Stimulated activated CD8-positive, alpha-beta memory T cell treated with anti-CD3 and anti-CD28 coated beads, Interleukin-15, amount 100 ng/mL, for 1 hour (primary cell): ENCODE measurements around the gene GALNT18.
"Not testable (repeated sequence)": the region's sequence is repeated elsewhere in the genome, so short reads cannot be mapped to it uniquely, and the experiment has no call there.

ENCODE experiments used
- DNase-seq: peaks from one replicate; pipeline ENCODE4 v3.0.0-alpha.2; 2020; ENCODE audit warnings: low read depth

Gene GALNT18

DNA sequence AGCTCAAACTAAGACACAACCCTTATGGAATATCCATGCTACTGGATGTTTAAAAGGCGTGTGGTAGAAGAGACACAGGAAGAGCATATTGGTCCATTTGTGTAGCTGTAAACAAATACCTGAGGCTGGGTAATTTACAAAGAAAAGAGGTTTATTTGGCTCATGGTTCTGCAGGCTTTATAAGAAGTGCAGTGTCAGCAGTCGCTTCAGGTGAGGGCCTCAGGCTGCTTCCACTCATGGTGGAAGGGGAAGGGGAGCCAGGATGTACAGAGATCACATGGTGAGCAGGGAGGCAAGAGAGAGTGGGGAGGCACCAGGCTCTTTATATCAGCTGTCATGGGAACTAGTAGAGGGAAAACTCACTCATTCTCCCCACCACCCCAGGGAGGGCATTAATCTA is 237.0 kb downstream of the GALNT18 start:
- no peak for DNase-seq

GRCh38 chr11:11383995-11384394 is 237.8 kb downstream of the GALNT18 start:
- no peak for DNase-seq

- no peak for DNase-seq
These were observed 238.8 kb downstream of the GALNT18 start for GRCh38 chr11:11382858-11383532.

DNA sequence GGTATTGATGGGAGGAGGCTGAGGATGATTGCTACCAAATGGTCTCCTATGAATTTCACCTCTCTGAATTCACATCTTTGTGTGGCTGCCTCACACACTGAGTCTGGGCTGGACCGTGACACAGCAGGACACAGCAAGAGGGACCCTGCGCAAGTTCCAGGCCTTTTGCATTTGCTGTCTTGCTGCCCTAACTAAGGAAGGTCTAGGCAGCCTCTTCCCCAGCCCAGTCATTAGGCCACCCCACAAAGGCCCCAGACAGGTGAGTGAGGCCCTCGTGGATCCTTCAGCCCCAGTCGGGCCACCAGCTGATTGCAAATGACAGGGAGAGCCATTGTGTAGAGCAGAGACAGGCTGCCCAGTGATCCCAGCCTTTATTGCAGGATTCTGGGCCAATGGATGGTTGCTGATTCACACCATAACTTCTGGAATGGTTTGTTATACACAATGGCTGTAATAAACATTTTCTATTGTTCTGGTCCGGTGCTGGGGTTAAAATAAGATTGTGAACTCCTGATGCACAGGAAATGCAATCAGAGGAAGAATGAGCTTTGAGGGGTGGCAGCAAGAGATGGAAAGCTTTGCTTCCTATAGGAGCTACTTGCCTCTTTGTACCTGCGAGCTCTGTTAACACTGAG is 240.2 kb downstream of the GALNT18 start:
- no peak for DNase-seq

GRCh38 chr11:11380883-11381282 is 240.9 kb downstream of the GALNT18 start:
- no peak for DNase-seq

DNA sequence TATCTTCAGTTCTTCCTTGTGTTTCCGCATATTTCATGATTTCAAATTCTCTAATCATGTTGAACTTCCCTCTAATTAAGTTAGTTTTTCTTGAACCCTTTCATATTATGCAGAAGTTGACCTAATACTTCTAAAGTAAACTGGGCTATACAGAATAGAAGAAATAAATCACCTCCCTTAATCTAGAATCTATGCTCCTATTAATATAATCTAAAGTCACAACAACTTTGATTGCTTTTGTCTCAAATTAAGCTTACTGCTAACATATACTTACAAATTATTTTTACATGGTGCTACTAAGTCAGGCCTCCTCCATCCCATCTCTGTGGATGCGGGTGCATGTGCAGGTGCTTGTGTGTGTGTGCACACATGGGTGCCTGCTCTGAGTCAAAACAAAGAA is 241.5 kb downstream of the GALNT18 start:
- DNase-seq = no peak

DNA sequence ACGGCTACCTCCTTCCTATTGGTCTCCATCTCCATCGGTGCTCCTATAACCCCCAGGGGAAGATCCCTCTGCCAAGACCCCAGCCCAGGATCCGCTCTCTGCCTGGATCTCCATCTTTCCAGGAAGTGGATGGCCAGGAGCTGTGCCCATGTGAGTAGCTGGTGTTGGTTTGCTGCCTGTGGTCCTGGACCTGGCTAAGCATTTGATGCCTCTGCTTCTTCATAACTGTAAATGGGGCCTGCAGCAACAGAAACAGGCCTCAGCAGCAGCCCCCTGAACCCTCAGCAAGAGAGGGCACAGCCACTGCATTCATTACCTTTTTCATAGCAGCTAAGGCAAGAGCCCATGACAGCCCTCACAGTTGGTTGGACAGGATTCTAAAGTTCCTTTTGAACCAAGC is 242.1 kb downstream of the GALNT18 start:
- no peak for DNase-seq

GRCh38 chr11:11378184-11378940 is 243.4 kb downstream of the GALNT18 start:
- DNase-seq = no peak

DNA sequence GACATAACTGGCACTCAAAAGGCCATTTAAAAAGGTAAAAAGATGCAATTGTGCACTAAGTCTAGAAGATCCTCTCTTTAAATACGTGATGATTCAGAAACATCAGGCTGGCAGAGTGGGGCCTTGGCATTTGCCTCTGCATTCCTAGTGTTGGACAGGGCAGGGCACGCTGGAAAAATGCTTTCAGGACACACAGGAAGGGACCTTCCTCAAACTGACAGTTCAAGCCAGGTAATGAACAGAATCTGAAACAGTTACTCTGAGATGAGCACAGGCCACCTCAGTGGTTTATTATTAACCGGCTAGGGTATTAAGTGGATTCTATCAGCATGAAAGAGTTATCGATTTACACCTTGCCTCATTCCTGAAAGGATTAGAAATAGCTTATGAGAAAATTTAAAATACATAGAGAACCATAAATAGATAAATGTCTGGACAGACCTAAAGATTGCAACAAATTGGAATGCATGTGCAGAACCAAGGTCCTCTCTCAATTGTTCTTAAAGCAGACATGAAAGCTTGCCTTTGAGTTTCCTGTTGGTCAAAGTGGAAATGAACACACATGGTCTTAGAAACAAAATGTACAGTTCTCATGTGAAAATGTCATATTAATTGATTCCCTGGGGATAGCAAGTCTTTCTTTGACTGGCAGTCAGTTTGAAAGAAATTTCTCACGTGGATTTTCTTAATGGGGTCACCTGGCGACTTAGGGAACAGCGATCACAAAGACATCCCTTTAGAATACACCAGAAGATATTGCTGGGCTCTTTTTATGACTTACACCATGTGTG is 247.3 kb downstream of the GALNT18 start:
- DNase-seq = no peak

DNA sequence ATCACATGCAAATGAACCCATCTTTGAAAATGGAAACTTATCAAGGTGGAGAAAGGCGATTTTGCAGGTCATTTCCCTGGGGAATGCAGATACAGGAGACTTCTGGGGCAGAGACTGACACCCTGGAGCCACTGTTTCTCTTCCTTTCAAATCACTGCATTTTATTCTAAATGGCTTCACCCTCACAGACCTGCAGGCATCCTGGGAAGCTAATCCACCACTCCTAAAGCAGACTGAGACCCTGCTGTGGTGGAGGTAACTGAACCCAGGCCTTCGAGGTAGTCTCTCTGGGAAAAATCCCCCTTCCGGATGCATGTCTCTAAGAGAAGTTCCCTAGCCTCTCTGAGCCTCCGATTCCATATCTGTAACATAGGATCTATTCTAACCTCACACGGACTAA is 247.9 kb downstream of the GALNT18 start:
- no peak for DNase-seq

GRCh38 chr11:11372461-11372860 is 249.3 kb downstream of the GALNT18 start:
- DNase-seq = no peak

GRCh38 chr11:11370962-11371303 is 250.9 kb downstream of the GALNT18 start:
- no peak for DNase-seq

DNA sequence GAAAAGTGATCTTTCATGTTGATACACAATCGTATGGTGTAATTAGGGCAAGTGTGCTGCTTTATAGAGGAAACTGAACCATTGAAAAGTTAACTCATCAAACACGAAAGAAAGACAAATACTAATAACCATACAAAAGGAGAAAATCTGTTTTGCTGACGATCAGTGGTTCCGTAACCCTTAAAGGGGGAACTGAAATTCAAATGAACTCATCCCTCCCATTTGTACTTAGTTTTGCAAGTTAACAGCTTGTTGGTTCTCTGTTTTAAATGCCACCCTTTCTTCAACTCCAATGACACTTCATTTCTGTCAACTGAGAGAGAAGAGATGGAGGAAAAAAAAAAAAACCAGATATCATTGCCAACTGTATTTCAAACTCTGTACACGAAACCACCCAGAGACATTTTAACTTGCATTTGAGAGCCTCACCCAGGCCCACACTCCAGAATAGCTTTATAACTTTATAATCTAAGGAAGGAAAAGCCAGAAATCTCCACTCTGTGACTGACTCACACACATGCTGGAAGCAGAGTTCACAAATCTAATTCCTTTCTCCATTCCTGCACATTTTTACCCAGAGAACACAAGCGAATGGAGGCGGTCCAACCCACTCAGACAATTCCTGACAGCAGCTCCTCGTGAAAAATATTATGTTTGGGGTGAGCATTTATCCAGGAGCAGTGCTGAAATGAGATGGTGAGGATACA is 251.4 kb downstream of the GALNT18 start:
- no peak for DNase-seq

DNA sequence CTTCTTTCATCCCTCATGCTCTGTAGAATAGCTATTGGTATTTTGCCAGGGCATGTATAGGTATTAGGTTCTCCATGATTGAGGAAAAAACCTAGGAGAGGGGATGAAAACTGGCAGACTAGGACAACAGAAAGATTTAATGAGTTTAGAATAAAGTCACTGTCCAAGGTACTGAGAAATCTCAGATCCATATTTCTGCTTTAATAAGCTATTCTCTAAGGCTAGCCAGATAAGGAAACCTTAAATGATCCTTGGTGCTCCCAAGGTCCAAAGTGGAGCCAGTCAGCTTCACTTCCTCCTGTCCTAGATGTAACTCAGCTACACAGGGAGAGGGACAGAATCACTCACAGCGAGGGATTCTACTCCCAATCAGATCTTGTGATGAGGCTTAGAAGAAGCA is 255.0 kb downstream of the GALNT18 start:
- DNase-seq = no peak

DNA sequence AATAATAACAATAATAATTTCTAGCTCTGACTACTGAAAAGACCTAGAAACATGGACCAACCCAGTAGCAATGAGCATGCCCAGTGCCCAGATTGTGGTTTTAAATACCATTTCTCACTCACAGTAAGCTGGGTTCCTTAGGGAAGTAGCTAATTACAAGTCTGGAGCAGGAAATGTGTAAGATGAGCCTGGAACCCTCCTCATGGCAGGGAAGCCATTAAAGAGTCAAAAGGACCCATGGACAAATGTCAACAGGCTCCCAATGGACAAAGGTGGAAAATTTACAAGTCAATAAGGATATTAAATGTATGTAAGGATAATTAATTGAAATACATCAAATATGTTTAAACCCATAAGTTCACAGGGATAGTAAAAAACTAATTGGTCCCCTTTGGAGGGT is 258.1 kb downstream of the GALNT18 start:
- no peak for DNase-seq

DNA sequence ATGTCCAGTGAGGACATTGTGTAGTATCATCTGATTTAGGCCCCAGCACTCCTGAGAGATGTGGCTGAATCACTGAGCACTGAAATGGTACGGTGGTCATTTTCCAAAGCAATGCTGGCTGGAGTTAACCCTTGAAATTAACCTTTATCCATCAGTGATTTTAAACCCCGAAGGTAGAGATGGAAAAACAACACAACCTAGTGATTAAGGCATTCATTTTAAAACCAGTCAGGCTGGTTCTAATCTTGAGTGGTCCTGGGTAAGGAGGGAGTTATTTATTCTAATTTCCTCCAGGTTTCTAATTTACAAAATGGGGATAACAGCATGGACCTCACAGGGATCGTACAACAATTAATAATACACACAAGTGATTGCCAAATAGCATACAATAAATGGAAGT is 262.2 kb downstream of the GALNT18 start:
- no peak for DNase-seq

- no peak for DNase-seq
These were observed 265.0 kb downstream of the GALNT18 start for GRCh38 chr11:11356842-11357241.

GRCh38 chr11:11352878-11353277 is 268.9 kb downstream of the GALNT18 start, which contains the start of gene CSNK2A3:
Gene CSNK2A3, minus strand, starts transcription at chr11:11353250. Its CDS starts 131 bp downstream, at chr11:11353119.
- not testable (repeated sequence) for DNase-seq

DNA sequence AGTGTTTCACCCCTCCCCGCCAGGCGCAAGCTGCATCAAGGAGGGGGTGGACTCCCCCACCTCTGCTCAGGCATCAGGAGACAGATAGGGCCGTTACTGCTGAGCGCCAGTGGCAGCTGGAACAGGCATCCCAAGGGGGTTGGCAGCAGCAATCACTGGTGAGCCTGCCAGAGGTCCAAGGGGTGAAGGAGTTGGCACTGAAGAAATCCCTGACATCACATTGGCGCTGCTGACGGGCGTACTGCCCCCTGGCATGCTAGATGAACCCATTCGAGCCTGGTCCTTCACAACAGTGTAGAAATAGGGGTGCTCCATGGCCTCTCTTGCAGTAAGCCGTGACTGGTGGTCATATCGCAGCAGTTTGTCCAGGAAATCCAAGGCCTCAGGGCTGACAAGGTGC is 270.0 kb downstream of the GALNT18 start:
- not testable (repeated sequence) for DNase-seq

GRCh38 chr11:11351042-11351586 is 270.7 kb downstream of the GALNT18 start:
- no peak for DNase-seq

GRCh38 chr11:11349870-11350337 is 271.9 kb downstream of the GALNT18 start:
- DNase-seq = no peak
